Naive thymus-derived CD4-positive, alpha-beta T cell (primary cell): ENCODE results near the gene ZBP1. TPM values are rescaled to one million over a fixed set of nuclear protein-coding genes. Genes with fewer than 3 reads are reported as not detected.
A peak's percentile ranks its signal among the peaks of the same experiment; 100 is the strongest.

ENCODE experiments used
- ATAC-seq: fragments of 150-1000 bp; cut with Tn5 transposase; 2 replicates; pipeline ENCODE4 v1.10.0; 2021; ENCODE audit warnings: mild to moderate bottlenecking, moderate library complexity
- CTCF ChIA-PET: fragments of 350-600 bp; sonication (Branson Sonifier 250); formaldehyde crosslinking; loops from one replicate; lab custom pipeline; 2021; ENCODE audit warnings: antibody characterized with exemption; lab: Charles Lee
- POLR2A ChIA-PET: fragments of 350-600 bp; sonication (Branson Sonifier 250); formaldehyde crosslinking; loops from one replicate; lab custom pipeline; 2021; ENCODE audit warnings: antibody characterized with exemption, inconsistent platforms; lab: Charles Lee
- DNase-seq, 9 donors: peaks; one replicate each; pipeline versions ENCODE4 v3.0.0 to v3.0.0-alpha.2; 2020 to 2022; ENCODE audit warnings: mixed read lengths in 1 of 9
- H3K27ac ChIP-seq: one replicate; pipeline ENCODE4 v1.7.0; 2013; ENCODE audit warnings: mild to moderate bottlenecking, low read depth, low read length, moderate library complexity
- H3K27me3 ChIP-seq, 2 donors: one replicate each; pipeline ENCODE4 v1.7.0; 2013; ENCODE audit warnings: low read length in 2 of 2, mild to moderate bottlenecking in 2 of 2, moderate library complexity in 2 of 2; ENCODE audit not compliant: control insufficient read depth in 2 of 2, insufficient read depth in 2 of 2
- H3K36me3 ChIP-seq, 3 experiments: 1 replicate in 2 of 3; 2 replicates in 1 of 3; pipeline ENCODE4 v1.7.0; 2013; ENCODE audit warnings: low read length in 3 of 3, mild to moderate bottlenecking in 3 of 3, moderate library complexity in 1 of 3; ENCODE audit not compliant: insufficient read depth in 3 of 3, control insufficient read depth in 2 of 3
- H3K4me1 ChIP-seq, 2 donors: one replicate each; pipeline ENCODE4 v1.7.0; 2013; ENCODE audit warnings: low read length in 2 of 2, mild to moderate bottlenecking in 2 of 2, moderate library complexity in 1 of 2; ENCODE audit not compliant: control insufficient read depth in 2 of 2, insufficient read depth in 2 of 2
- H3K4me3 ChIP-seq: 2 replicates; pipeline ENCODE4 v1.7.0; 2013; ENCODE audit warnings: mild to moderate bottlenecking, low read length
- H3K9me3 ChIP-seq, 3 experiments: 1 replicate in 2 of 3; 2 replicates in 1 of 3; pipeline ENCODE4 v1.7.0; 2013; ENCODE audit warnings: low read length in 3 of 3; ENCODE audit not compliant: control insufficient read depth in 2 of 3
- H3K27ac Mint-ChIP-seq, 9 donors: one replicate each; pipeline ENCODE4 v1.8.0; 2020 to 2022; ENCODE audit warnings: mixed read lengths in 9 of 9, mild to moderate bottlenecking in 8 of 9, moderate library complexity in 5 of 9, inconsistent platforms in 2 of 9
- H3K27me3 Mint-ChIP-seq, 5 donors: one replicate each; pipeline ENCODE4 v1.8.0; 2021 to 2022; ENCODE audit warnings: mixed read lengths in 5 of 5, mild to moderate bottlenecking in 1 of 5
- H3K36me3 Mint-ChIP-seq, 5 donors: one replicate each; pipeline ENCODE4 v1.8.0; 2020 to 2022; ENCODE audit warnings: mixed read lengths in 5 of 5, mild to moderate bottlenecking in 3 of 5, inconsistent platforms in 1 of 5
- H3K4me1 Mint-ChIP-seq, 7 donors: one replicate each; pipeline ENCODE4 v1.8.0; 2020 to 2022; ENCODE audit warnings: mixed read lengths in 7 of 7, mild to moderate bottlenecking in 3 of 7, inconsistent platforms in 1 of 7
- H3K4me3 Mint-ChIP-seq, 10 donors: one replicate each; pipeline ENCODE4 v1.8.0; 2020 to 2022; ENCODE audit warnings: mild to moderate bottlenecking in 10 of 10, mixed read lengths in 10 of 10, moderate library complexity in 6 of 10, inconsistent platforms in 2 of 10
- H3K9me3 Mint-ChIP-seq, 11 donors: one replicate each; pipeline ENCODE4 v1.8.0; 2020 to 2022; ENCODE audit warnings: mixed read lengths in 11 of 11, mild to moderate bottlenecking in 4 of 11, inconsistent platforms in 1 of 11, moderate library complexity in 1 of 11
- intact Hi-C, 2 donors: fragments of 100-400 bp; cut with micrococcal nuclease; formaldehyde crosslinking; loops; one replicate each; pipeline ENCODE4 v1.15.1; 2023
- polyA plus RNA-seq, 2 donors: library from polyadenylated mRNA; unstranded; fragments of 300-500 nt; fragmentation: Illumina TruSeq; gene quantifications; one replicate each; pipeline ENCODE4 v1.2.3, GENCODE V29; 2021
- total RNA-seq, 6 experiments: library from RNA in 5 of 6; stranded (reverse) in 5 of 6; gene quantifications; 1 replicate in 5 of 6; 2 replicates in 1 of 6; pipeline ENCODE4 v1.2.3 and lab custom pipeline; 2021 to 2026

Gene ZBP1
- total and polyA plus RNA-seq, 7 experiments from 2014 or later = 5.9 to 27.9 (median 10.4) TPM

GRCh38 chr20:57662456-57663240 lies 42.4 kb upstream of the ZBP1 start:
- no peak for ATAC-seq
- ChIA-PET CTCF (no interaction called here), POLR2A (no interaction called here)
- Mint-ChIP-seq H3K9me3 (peaks cover 0 to 7% (median 0%) of the 10 kb centered on the region in 11 donors), H3K4me1 (peaks cover 8 to 30% (median 15%) of the 10 kb centered on the region in 7 donors), H3K27ac (peak overlapping the region in 1 of 9 donors; percentile 62), H3K27me3 (no peaks in the 10 kb centered on the region), H3K4me3 (no peak overlapping the region), H3K36me3 (no peaks in the 10 kb centered on the region)
- no peaks in the 10 kb centered on the region for H3K36me3 ChIP-seq
- intact Hi-C loops = no loop called here
- peaks cover 6 to 10% of the 10 kb centered on the region in 2 donors for H3K4me1 ChIP-seq
- H3K4me3 ChIP-seq = no peak overlapping the region
- H3K27ac ChIP-seq = no peak overlapping the region
- H3K9me3 ChIP-seq = no peaks in the 10 kb centered on the region
- no peak for DNase-seq
- H3K27me3 ChIP-seq = no peaks in the 10 kb centered on the region

- CTCF ChIA-PET = no interaction called here
- Histone ChIP-seq H3K36me3 (no peaks in the 10 kb centered on the region), H3K27me3 (no peaks in the 10 kb centered on the region), H3K27ac (no peak overlapping the region), H3K9me3 (no peaks in the 10 kb centered on the region), H3K4me3 (no peak overlapping the region), H3K4me1 (peaks cover 13 to 17% of the 10 kb centered on the region in 2 donors)
- Mint-ChIP-seq H3K36me3 (no peaks in the 10 kb centered on the region), H3K27ac (no peak overlapping the region), H3K4me1 (peaks cover 8 to 38% (median 20%) of the 10 kb centered on the region in 7 donors), H3K9me3 (peaks cover 0 to 7% (median 0%) of the 10 kb centered on the region in 11 donors), H3K27me3 (no peaks in the 10 kb centered on the region), H3K4me3 (no peak overlapping the region)
- POLR2A ChIA-PET = no interaction called here
- intact Hi-C loops = no loop called here
- DNase-seq (no peak), ATAC-seq (no peak)
Observed at GRCh38 chr20:57661746-57662455, 41.7 kb upstream of the ZBP1 start.

GRCh38 chr20:57660922-57661745 lies 40.9 kb upstream of the ZBP1 start:
- Histone ChIP-seq H3K27me3 (no peaks in the 10 kb centered on the region), H3K27ac (no peak overlapping the region), H3K9me3 (no peaks in the 10 kb centered on the region), H3K4me1 (peaks cover 13 to 17% of the 10 kb centered on the region in 2 donors), H3K4me3 (no peak overlapping the region), H3K36me3 (no peaks in the 10 kb centered on the region)
- intact Hi-C loops = no loop called here
- no peak for ATAC-seq
- H3K27me3 Mint-ChIP-seq = no peaks in the 10 kb centered on the region
- H3K9me3 Mint-ChIP-seq = peaks cover 0 to 7% (median 0%) of the 10 kb centered on the region in 11 donors
- H3K36me3 Mint-ChIP-seq = no peaks in the 10 kb centered on the region
- H3K4me3 Mint-ChIP-seq = no peak overlapping the region
- no peak overlapping the region for H3K27ac Mint-ChIP-seq
- peaks cover 8 to 43% (median 24%) of the 10 kb centered on the region in 7 donors for H3K4me1 Mint-ChIP-seq
- ChIA-PET POLR2A (no interaction called here), CTCF (no interaction called here)
- peak in 1 of 9 donors; percentile 4 for DNase-seq

GRCh38 chr20:57660181-57660921 lies 40.1 kb upstream of the ZBP1 start:
- peaks cover 13 to 17% of the 10 kb centered on the region in 2 donors for H3K4me1 ChIP-seq
- intact Hi-C loops = no loop called here
- no peak overlapping the region for H3K4me3 ChIP-seq
- DNase-seq (no peak), ATAC-seq (no peak)
- H3K9me3 ChIP-seq = no peaks in the 10 kb centered on the region
- H3K4me3 Mint-ChIP-seq = peak overlapping the region in 2 of 10 donors; percentile 5 to 62
- ChIA-PET CTCF (no interaction called here), POLR2A (interaction anchor here (0.6 to 1.4 kb wide), 2 partner anchors 16 to 175 kb away, joined by 3 to 5 read pairs; no protein-coding TSS in a partner anchor)
- H3K27me3 Mint-ChIP-seq = no peaks in the 10 kb centered on the region
- no peak overlapping the region for H3K27ac ChIP-seq
- no peaks in the 10 kb centered on the region for H3K36me3 ChIP-seq
- H3K9me3 Mint-ChIP-seq = peaks cover 0 to 7% (median 0%) of the 10 kb centered on the region in 11 donors
- H3K27ac Mint-ChIP-seq = peak overlapping the region in 2 of 9 donors; percentile 2 to 46
- no peaks in the 10 kb centered on the region for H3K36me3 Mint-ChIP-seq
- H3K27me3 ChIP-seq = no peaks in the 10 kb centered on the region
- peaks cover 8 to 43% (median 26%) of the 10 kb centered on the region in 7 donors for H3K4me1 Mint-ChIP-seq

GRCh38 chr20:57659517-57660180 lies 39.4 kb upstream of the ZBP1 start:
- no peaks in the 10 kb centered on the region for H3K36me3 Mint-ChIP-seq
- POLR2A ChIA-PET = interaction anchor here (0.6 to 1.4 kb wide), 3 partner anchors 17 to 267 kb away, joined by 3 to 5 read pairs (median 3); no protein-coding TSS in a partner anchor
- peak in 2 of 9 donors; percentile 4 to 16 for DNase-seq
- H3K4me3 Mint-ChIP-seq = peak overlapping the region in 2 of 10 donors; percentile 72 to 75
- no peaks in the 10 kb centered on the region for H3K27me3 Mint-ChIP-seq
- H3K4me3 ChIP-seq = no peak overlapping the region
- H3K27ac ChIP-seq = no peak overlapping the region
- CTCF ChIA-PET = interaction anchor here (1.2 kb wide), 1 partner anchor 21 kb away, joined by 3 read pairs; no protein-coding TSS in a partner anchor
- H3K9me3 ChIP-seq = no peaks in the 10 kb centered on the region
- no peaks in the 10 kb centered on the region for H3K36me3 ChIP-seq
- peaks cover 13 to 17% of the 10 kb centered on the region in 2 donors for H3K4me1 ChIP-seq
- no peaks in the 10 kb centered on the region for H3K27me3 ChIP-seq
- H3K27ac Mint-ChIP-seq = peak overlapping the region in 3 of 9 donors; percentile 12 to 46 (median 12)
- ATAC-seq = no peak
- intact Hi-C loops = no loop called here
- H3K4me1 Mint-ChIP-seq = peaks cover 8 to 44% (median 29%) of the 10 kb centered on the region in 7 donors
- peaks cover 0 to 7% (median 0%) of the 10 kb centered on the region in 11 donors for H3K9me3 Mint-ChIP-seq
